Mesothelial cell of epicardium (in vitro differentiated cells): ENCODE data around the gene PPP1R7. TPM values are rescaled to one million over a fixed set of nuclear protein-coding genes. Genes with fewer than 3 reads are reported as not detected.

Experiments used
- DNase-seq, 2 experiments: peaks; one replicate each; pipeline ENCODE4 v3.0.0; 2021; ENCODE audit warnings: low spot score in 2 of 2; ENCODE audit not compliant: unreplicated experiment in 2 of 2
- H3K27ac Mint-ChIP-seq: 2 replicates; pipeline ENCODE4 v1.8.0; 2021; ENCODE audit warnings: mixed read lengths
- H3K27me3 Mint-ChIP-seq: 2 replicates; pipeline ENCODE4 v1.8.0; 2021; ENCODE audit warnings: low read depth, mixed read lengths
- H3K36me3 Mint-ChIP-seq: 2 replicates; pipeline ENCODE4 v1.8.0; 2021; ENCODE audit warnings: mixed read lengths
- H3K4me1 Mint-ChIP-seq: 2 replicates; pipeline ENCODE4 v1.8.0; 2021; ENCODE audit warnings: mixed read lengths
- H3K4me3 Mint-ChIP-seq: 2 replicates; pipeline ENCODE4 v1.8.0; 2021; ENCODE audit warnings: mild to moderate bottlenecking, moderate library complexity, mixed read lengths
- H3K9me3 Mint-ChIP-seq: 2 replicates; pipeline ENCODE4 v1.8.0; 2021; ENCODE audit warnings: mixed read lengths
- CTCF ChIP-seq: fragments of 200-600 bp; sonication (generic); IDR thresholded peaks from one replicate; pipeline ENCODE4 v1.5.0; 2021; ENCODE audit warnings: antibody characterized with exemption; ENCODE audit not compliant: unreplicated experiment
- total RNA-seq: library from RNA; stranded (reverse); gene quantifications from 3 replicates; pipeline ENCODE4 v1.2.1, GENCODE V29; 2021

Gene PPP1R7
- total RNA-seq, 1 donor from 2014 or later: 37.3 TPM

GRCh38 chr2:241148891-241149674, 1.2 kb upstream of the PPP1R7 start, which contains the start of gene PASK:
PASK (minus strand) TSS chr2:241149472; CDS start chr2:241143032, 6,440 bp downstream.
- Mint-ChIP-seq H3K9me3 (no peaks in the 10 kb centered on the region), H3K36me3 (peaks cover 2% of the 10 kb centered on the region), H3K27me3 (no peaks in the 10 kb centered on the region), H3K27ac (peak within 1 kb of the TSS; percentile 93), H3K4me3 (peak within 1 kb of the TSS; percentile 92), H3K4me1 (peaks cover 33% of the 10 kb centered on the region)
- DNase-seq: peak; percentile 87 to 91
- no peak for TF ChIP-seq CTCF

GRCh38 chr2:241149675-241149924, 667 bp upstream of the PPP1R7 start:
- Mint-ChIP-seq H3K27me3 (no peaks in the 10 kb centered on the region), H3K4me3 (peak overlapping the region; percentile 92), H3K27ac (peak overlapping the region; percentile 87), H3K4me1 (peaks cover 33% of the 10 kb centered on the region), H3K9me3 (no peaks in the 10 kb centered on the region), H3K36me3 (peaks cover 2% of the 10 kb centered on the region)
- DNase-seq: no peak
- TF ChIP-seq CTCF: no peak

GRCh38 chr2:241150660-241151530, 628 bp downstream of the PPP1R7 start:
- no peak for TF ChIP-seq CTCF
- H3K4me3 Mint-ChIP-seq: peak overlapping the region; percentile 92
- DNase-seq: no peak
- H3K27me3 Mint-ChIP-seq: no peaks in the 10 kb centered on the region
- peak overlapping the region; percentile 93 for H3K27ac Mint-ChIP-seq
- H3K4me1 Mint-ChIP-seq: peaks cover 33% of the 10 kb centered on the region
- H3K36me3 Mint-ChIP-seq: peaks cover 2% of the 10 kb centered on the region
- H3K9me3 Mint-ChIP-seq: no peaks in the 10 kb centered on the region

GRCh38 chr2:241151934-241152660, 1.8 kb downstream of the PPP1R7 start:
- Mint-ChIP-seq H3K36me3 (peaks cover 2% of the 10 kb centered on the region), H3K4me1 (peaks cover 33% of the 10 kb centered on the region), H3K4me3 (peak overlapping the region; percentile 92), H3K27ac (no peak overlapping the region), H3K27me3 (no peaks in the 10 kb centered on the region), H3K9me3 (no peaks in the 10 kb centered on the region)
- TF ChIP-seq CTCF: no peak
- DNase-seq: no peak

GRCh38 chr2:241153616-241154015, 3.3 kb downstream of the PPP1R7 start:
- no peaks in the 10 kb centered on the region for H3K9me3 Mint-ChIP-seq
- no peak for DNase-seq
- no peak overlapping the region for H3K4me3 Mint-ChIP-seq
- TF ChIP-seq CTCF: no peak
- no peak overlapping the region for H3K27ac Mint-ChIP-seq
- H3K4me1 Mint-ChIP-seq: peaks cover 24% of the 10 kb centered on the region
- peaks cover 4% of the 10 kb centered on the region for H3K36me3 Mint-ChIP-seq
- H3K27me3 Mint-ChIP-seq: no peaks in the 10 kb centered on the region
